Measurements from ENCODE around the gene OTUD3.

The OTUD3 gene

DNA sequence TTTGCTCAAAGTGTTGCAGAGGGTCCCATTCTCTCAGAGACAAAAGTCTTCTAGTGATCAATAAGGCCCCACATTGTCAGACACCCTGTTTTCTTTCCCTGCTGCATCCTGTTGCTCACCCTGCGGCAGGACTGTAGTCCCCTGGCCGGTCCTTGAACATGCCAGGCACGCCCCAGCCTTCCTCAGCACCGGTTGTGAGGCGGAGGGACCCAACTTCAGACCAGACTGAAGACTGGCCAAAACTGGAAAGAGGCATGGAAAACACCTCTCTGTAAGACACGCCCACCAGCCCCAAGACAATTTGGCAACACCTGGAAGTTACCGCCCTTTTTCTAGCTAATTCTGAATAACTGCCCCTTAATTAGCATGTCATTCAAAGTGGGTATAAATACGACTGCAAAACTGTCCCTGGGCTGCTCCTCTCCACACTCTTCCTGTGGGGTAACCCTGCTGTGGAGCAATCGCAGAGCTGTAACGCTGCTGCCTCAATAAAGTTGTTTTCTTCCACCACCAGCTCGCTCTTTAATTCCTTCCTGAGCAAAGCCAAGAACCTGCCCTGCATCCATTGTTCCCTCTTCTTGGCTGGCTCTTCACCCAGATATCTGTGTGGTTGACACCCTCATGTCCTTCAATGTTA lies 73.5 kb downstream of the OTUD3 start:
- no peak for DNase-seq

DNA sequence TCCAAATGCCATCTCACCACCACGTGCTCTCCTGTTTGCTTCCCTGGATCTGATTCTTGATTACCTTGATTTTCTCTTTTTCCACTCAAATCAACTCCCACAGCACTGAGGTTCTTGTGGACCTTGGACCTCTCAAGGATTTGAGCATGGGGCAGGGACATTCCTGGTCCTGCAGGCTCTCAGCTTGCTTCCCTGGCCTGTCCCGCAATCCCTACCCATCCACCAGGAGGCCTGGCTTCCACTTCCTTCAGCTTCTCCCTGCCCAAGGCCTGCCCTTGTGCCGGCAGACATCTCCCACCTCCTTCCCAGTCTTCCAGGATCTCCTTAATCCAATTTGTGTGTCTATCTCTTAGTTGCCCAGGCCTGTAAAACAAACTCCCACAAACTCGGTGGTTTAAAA lies 75.6 kb downstream of the OTUD3 start:
- no peak for DNase-seq

DNA sequence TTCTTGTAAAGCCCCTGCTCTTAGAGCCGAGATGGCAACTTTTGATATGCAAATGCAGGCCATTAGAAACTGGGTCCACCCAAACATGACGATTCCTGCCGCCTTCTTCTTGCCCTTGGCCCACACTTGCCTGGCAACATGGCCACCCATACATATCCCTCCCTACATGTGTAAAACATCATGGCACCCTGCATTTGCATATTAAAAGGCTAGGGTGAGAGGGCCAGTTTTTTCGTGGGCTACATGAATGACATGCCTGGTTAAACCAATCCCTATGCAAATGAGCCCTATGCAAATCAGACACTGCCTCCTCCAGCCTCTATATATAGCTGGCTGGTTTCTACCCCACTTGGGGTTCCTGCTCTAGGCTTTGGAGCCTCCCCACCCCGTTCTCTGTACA lies 78.4 kb downstream of the OTUD3 start:
- DNase-seq = no peak

Measured in CD4-positive, alpha-beta T cell treated with Interleukin-12 subunit alpha and Interleukin-12 subunit beta, for 1 hour (primary cell).